LHCN-M2 (cell line): ENCODE results near the gene SELENOP. TPM values are rescaled to one million over a fixed set of nuclear protein-coding genes. Genes with fewer than 3 reads are reported as not detected.
"Not testable (repeated sequence)": the region's sequence is repeated elsewhere in the genome, so short reads cannot be mapped to it uniquely, and the experiment has no call there.

Experiments
- DNase-seq: peaks from one replicate; pipeline ENCODE4 v3.0.0-alpha.2; 2012; ENCODE audit warnings: low read depth
- total RNA-seq: library from RNA; depleted of rRNA; stranded (reverse); fragments of >200 nt; gene quantifications from 2 replicates; pipeline ENCODE4 v1.2.3, GENCODE V29; 2014

Gene SELENOP
- total RNA-seq, 1 experiment from 2014 or later = 43.2 TPM

- DNase-seq = no peak
Observed at GRCh38 chr5:42826757-42827515, 15.2 kb upstream of the SELENOP start.

- DNase-seq = no peak
Observed at GRCh38 chr5:42825422-42826148, 13.9 kb upstream of the SELENOP start.

- DNase-seq = no peak
Observed at GRCh38 chr5:42824347-42824976, 12.8 kb upstream of the SELENOP start.

- DNase-seq = no peak
Observed at GRCh38 chr5:42822548-42822947, 10.9 kb upstream of the SELENOP start.

GRCh38 chr5:42819745-42820144, 8.1 kb upstream of the SELENOP start:
- DNase-seq = no peak

- DNase-seq = not testable (repeated sequence)
Observed at GRCh38 chr5:42816546-42816945, 4.9 kb upstream of the SELENOP start.

GRCh38 chr5:42813533-42813932, 1.8 kb upstream of the SELENOP start:
- peak; percentile 19 for DNase-seq

GRCh38 chr5:42812620-42813019, 928 bp upstream of the SELENOP start:
- DNase-seq = no peak

- DNase-seq = no peak
Observed at GRCh38 chr5:42810834-42811590, 680 bp downstream of the SELENOP start.

- DNase-seq = no peak
Observed at GRCh38 chr5:42808888-42809611, 2.6 kb downstream of the SELENOP start.

GRCh38 chr5:42807722-42808447, 3.8 kb downstream of the SELENOP start:
- no peak for DNase-seq

GRCh38 chr5:42806701-42807262, 4.9 kb downstream of the SELENOP start:
- no peak for DNase-seq

- no peak for DNase-seq
Observed at GRCh38 chr5:42806004-42806700, 5.5 kb downstream of the SELENOP start.

GRCh38 chr5:42804717-42805339, 6.9 kb downstream of the SELENOP start:
- no peak for DNase-seq

GRCh38 chr5:42801516-42802166, 10.1 kb downstream of the SELENOP start:
- DNase-seq = no peak

GRCh38 chr5:42800748-42801330, 10.9 kb downstream of the SELENOP start:
- DNase-seq = no peak

- no peak for DNase-seq
Observed at GRCh38 chr5:42799668-42800114, 12.0 kb downstream of the SELENOP start.

GRCh38 chr5:42799241-42799608, 12.5 kb downstream of the SELENOP start:
- no peak for DNase-seq
